Daoy (cell line): ENCODE data around the gene VIL1. TPM values are rescaled to one million over a fixed set of nuclear protein-coding genes. Genes with fewer than 3 reads are reported as not detected.
A peak's percentile ranks its signal among the peaks of the same experiment; 100 is the strongest.

ENCODE experiments used
- DNase-seq: peaks from one replicate; pipeline ENCODE4 v3.0.0-alpha.2; 2015; ENCODE audit warnings: low read depth
- total RNA-seq: library from RNA; depleted of rRNA; stranded (reverse); fragments of >200 nt; shearing (Covaris generic); gene quantifications from 2 replicates; pipeline ENCODE4 v1.2.3, GENCODE V29; 2014

Gene VIL1
- total RNA-seq, 1 experiment from 2014 or later: 0.06 TPM

DNA sequence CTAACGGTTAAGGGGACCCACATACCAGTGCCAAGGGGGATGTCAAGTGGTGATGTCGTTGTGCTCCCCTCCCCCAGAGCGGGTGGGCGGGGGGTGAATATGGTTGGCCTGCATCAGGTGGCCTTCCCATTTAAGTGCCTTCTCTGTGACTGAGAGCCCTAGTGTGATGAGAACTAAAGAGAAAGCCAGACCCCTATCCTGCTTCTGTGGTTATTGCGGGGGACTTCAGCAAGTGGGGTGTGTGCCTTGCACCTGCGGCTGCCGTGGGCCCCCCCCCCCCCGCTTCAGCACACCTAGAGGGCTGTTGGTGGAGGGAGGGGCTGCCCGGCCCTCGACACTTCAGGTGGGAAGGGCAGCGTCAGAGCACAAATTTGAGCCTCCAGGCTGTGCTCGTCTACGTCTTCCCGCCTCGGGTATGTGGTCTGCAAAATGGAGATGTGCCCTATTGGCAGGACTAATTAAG is 13.1 kb upstream of the VIL1 start:
- no peak for DNase-seq

DNA sequence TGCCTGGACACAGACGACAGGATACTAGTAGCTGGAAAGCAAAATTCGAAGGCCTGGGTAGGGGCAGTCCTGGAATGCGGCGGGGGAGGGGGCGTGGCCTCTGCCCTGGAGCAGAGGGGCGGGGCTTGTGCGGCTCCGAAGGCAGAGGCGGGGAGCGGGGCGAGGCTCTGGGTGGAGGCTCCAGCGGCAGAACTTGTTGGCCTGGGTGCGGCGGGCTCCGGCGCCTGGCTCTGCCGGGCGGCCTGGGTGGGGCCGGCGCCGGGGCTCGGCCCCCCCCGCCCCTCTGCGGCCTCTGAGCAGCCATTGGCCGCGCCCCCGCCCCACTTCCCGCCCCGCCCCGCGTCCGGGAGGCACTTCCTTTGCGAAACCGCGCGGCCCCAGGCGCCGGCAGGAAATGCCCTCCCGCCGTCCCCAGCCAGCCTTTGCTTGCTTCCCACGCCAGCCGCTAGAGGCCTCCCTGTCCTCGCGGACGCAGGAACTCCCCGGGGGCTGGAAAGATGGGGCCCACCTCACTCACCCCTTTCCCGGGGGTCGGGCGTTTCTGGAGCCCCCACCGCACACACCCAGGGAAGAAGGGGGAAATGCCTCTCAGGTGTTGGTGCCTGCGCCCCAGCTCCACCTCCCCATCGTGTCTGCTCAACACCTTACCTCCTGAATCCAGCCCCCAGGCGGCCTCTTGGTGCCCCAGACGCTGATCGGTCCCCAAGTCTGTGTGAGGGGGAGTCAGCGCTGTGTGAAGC is 12.5 kb upstream of the VIL1 start:
- DNase-seq: peak; percentile 96

GRCh38 chr2:218406949-218407618 is 11.8 kb upstream of the VIL1 start:
- peak; percentile 42 for DNase-seq

DNA sequence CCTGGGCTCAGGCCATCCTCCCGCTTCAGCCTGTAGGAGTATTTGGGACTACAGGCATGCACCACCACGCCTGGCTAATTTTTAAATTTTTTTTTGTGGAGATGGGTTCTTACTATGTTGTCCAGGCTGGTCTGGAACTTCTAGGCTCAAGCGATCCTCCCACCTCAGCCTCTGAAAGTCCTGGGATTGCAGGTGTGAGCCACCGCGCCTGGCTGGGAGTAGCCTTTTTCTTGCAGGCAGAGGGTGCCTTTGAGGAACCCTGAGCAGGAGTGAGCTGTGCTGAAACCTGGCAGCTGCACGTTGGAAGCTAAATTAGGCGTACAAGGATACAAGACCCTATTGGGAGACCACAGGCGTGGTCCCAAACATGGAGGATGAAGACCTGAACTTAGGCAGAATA is 11.2 kb upstream of the VIL1 start:
- DNase-seq: no peak

DNA sequence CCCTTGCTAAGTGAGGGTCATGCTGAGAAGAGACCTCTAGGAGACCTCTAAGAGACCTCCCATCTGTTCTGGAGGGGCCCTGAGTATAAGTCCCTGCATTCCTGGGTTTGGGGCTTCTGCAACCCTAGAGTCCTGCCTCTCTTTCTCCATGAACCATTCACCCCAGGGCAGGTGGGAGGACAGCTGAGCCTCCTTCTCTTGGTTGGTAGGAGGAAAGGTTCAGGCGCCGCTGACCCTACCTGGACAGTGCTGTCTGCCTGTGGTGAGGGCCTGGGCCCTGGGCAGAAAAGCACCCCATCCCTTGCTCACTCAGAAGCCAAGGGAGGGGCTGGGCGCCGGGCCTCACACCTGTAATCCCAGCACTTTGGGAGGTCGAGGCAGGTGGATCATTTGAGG is 604 bp upstream of the VIL1 start:
- DNase-seq: no peak

GRCh38 chr2:218419630-218420216 is 800 bp downstream of the VIL1 start:
- no peak for DNase-seq

- no peak for DNase-seq
Measured at GRCh38 chr2:218421027-218421426, 2.1 kb downstream of the VIL1 start.

GRCh38 chr2:218422403-218423086 is 3.6 kb downstream of the VIL1 start:
- DNase-seq: no peak

DNA sequence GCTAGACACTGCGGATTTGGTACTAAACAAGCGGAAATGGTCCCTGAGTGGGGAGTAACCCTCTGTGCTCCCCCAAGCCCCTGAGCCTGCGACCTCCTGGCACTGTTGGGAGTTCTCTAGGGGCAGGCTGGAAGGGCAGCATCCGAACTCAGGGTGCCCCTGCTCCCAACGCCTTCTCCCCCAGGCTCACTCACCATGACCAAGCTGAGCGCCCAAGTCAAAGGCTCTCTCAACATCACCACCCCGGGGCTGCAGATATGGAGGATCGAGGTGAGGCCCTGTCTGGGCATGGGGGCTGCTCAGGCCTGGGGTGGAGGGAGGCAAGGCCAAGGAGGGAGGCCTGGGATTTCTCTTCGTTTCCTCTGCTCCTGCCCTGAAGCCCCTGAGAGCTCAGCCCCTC is 4.7 kb downstream of the VIL1 start:
- DNase-seq: no peak

DNA sequence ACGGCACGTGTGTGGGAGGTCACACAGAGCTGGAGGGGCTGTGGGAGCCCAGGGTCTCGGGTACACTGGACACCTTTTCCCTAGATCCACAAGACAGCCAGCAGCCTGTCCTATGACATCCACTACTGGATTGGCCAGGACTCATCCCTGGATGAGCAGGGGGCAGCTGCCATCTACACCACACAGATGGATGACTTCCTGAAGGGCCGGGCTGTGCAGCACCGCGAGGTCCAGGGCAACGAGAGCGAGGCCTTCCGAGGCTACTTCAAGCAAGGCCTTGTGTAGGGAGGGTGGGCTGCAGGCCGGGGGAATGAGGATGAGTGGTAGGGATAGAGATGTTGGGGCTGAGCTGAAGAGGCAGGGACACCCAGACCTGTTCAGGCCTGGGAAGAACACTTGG is 6.6 kb downstream of the VIL1 start:
- DNase-seq: no peak

- DNase-seq: no peak
Measured at GRCh38 chr2:218427741-218428140, 8.8 kb downstream of the VIL1 start.

DNA sequence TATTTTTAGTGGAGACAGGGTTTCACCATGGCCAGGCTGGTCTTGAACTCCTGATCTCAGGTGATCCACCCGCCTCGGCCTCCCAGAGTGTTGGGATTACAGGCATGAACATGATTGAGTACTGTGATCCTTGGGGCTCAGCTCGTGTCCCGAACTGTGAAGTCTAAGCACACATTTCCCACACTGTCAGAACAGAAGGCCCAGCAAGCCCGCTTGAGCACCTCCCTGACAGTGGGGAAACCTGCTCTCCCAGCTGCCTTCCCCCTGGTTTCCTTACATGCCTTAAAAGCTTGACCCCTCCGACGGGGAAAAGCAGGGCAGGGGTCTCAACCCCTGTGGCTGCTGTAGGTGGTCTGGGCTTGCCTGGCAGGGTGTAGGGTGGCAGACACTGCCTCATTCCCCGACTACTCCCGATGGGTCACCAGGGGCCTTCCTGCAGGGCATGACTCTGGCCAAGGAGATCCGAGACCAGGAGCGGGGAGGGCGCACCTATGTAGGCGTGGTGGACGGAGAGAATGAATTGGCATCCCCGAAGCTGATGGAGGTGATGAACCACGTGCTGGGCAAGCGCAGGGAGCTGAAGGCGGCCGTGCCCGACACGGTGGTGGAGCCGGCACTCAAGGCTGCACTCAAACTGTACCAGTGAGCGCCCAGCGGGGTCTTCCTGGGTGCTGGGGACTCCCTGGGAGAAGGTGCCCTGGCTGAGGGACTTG is 10.1 kb downstream of the VIL1 start:
- DNase-seq: no peak

DNA sequence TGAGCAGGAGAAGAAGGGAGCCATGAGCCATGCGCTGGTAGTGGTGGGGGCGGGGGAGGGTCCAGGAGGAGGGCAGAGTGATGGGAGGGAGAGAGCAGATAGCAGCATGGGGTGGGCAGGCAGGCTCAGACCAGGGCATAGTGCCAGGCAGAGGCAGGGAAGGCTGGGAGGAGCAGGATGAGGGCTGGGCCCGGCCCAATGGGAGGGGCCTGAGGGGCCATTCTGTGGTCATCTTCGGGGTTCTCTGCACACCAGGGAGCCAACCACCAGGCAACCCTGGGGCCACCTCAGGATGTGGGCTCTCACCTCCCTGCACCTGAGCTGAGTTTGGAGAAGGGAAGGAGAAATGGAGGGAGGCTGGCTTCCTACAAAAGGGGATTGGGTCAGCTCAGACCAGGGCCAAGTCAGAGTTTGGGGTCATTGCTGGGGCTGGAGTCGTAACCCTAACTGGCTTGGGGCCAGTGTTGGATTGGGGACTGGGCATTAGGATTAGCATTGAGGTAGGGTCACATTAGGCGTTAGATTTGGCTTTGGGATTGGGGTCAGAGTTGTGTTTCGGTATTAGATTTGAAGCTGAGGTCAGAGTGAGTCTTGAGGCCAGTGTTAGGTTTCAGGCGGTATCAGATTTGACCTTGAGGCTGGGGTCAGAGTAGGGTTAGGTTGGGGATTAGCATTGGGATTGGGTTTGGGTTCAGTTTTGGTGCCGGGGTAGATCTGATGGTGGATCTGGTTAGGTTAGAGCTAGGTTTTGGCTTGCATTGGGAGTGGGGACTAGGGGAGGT is 11.2 kb downstream of the VIL1 start:
- peak; percentile 16 for DNase-seq

- DNase-seq: no peak
Measured at GRCh38 chr2:218430721-218431120, 11.8 kb downstream of the VIL1 start.

DNA sequence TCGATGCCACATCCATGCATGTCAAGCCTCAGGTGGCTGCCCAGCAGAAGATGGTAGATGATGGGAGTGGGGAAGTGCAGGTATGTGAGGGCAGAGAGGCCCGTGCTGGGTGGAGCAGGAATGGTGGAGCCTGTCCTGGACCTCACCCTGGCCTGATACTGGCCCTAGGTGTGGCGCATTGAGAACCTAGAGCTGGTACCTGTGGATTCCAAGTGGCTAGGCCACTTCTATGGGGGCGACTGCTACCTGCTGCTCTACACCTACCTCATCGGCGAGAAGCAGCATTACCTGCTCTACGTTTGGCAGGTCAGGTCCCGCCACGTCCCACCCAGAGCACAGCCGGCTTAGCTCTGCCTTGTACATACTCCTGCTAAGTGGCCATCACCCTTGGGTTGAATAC is 13.0 kb downstream of the VIL1 start:
- no peak for DNase-seq

DNA sequence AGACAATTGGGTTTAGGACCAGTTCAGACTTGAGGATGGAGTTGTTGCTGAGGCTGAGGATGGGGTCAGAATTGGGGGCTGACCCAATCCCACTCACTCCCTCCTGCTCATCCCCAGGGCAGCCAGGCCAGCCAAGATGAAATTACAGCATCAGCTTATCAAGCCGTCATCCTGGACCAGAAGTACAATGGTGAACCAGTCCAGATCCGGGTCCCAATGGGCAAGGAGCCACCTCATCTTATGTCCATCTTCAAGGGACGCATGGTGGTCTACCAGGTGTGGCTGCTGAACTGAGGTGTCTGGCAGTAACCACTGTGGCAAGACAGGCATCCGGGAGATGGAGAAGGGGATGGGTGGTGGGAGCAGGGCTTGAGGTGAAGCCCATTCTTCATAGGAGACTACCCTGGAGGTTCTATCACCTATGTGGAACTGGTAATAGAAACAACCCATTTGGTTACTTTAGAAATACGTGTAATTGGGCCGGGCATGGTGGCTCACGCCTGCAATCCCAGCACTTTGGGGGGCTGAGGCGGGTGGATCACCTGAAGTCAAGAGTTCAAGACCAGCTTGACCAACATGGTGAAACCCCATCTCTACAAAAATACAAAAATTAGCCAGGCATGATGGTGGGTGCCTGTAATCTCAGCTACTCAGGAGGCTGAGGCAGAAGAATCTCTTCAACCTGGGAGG is 13.9 kb downstream of the VIL1 start:
- no peak for DNase-seq

GRCh38 chr2:218434456-218434855 is 15.5 kb downstream of the VIL1 start:
- DNase-seq: no peak

DNA sequence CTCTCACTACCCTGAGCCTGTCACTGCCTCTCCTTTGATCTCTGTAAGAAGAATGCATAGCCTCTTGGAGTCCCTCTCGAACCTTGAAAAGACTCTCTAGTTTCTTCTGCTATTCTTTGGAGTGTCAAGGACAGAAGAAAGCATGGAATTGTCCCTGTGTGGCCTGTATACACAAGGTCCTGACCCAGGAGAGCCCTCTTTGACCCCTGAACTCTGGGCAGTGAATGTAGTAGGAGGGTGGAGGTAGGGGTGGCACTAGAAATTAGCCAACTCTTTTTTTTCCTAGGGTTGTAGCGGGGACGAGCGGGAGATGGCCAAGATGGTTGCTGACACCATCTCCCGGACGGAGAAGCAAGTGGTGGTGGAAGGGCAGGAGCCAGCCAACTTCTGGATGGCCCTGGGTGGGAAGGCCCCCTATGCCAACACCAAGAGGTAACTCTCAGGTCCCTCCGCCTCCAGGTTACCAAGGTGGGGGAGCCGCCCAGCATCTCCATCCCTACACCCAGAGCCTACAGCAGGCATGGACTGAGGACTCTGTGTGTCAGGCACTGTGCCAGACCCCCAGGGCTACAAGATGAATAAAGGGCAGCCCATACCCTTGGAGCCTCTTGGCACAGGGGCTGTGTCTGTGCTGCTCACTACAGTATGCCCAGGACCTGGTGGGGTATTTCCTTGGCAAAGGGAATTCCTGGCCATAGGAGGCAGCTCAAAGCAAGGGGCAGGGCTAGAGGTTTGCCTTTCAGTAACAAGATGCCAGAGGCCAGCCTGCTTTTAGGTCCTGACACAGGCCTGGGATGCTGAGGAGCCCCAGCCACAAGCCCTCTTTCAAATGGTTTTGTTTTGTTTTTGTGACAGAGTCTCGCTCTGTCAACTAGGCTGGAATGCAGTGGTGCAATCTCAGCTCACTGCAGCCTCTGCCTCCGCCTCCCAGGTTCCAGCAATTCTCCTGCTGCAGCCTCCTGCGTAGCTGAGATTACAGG is 16.4 kb downstream of the VIL1 start:
- DNase-seq: no peak

GRCh38 chr2:218436992-218437391 is 18.1 kb downstream of the VIL1 start:
- no peak for DNase-seq
